ENCODE results near the gene DOHH. TPM values are rescaled to one million over a fixed set of nuclear protein-coding genes. Genes with fewer than 3 reads are reported as not detected.
A peak's percentile ranks its signal among the peaks of the same experiment; 100 is the strongest.

DOHH gene
- total RNA-seq, 1 experiment from 2014 or later = 51.4 TPM

DNA sequence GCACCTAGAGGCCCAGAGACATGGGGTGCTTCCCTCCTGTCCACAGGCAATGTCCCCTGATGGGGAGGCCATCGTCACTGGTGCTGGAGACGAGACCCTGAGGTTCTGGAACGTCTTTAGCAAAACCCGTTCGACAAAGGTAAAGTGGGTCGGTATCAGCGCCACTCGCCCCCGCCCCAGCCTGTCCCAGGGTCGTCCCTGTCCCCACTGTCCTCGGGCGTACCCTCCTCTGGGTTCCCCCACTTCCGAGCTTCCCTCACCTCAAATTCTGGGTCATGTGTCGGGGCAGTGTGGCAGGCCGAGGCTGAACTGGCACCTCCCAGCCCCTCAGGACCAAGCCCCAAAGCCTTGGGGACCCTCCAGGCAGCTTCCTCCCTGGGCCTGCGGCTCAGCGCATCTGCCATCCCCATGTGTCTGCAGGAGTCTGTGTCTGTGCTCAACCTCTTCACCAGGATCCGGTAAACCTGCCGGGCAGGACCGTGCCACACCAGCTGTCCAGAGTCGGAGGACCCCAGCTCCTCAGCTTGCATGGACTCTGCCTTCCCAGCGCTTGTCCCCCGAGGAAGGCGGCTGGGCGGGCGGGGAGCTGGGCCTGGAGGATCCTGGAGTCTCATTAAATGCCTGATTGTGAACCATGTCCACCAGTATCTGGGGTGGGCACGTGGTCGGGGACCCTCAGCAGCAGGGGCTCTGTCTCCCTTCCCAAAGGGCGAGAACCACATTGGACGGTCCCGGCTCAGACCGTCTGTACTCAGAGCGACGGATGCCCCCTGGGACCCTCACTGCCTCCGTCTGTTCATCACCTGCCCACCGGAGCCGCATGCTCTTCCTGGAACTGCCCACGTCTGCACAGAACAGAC, 34.1 kb upstream of the DOHH start:
- intact Hi-C loops (cut with micrococcal nuclease) = no loop called here
- Histone ChIP-seq H3K4me1 (ENCODE audit: insufficient read depth, low read length) (no peaks in the 10 kb centered on the region), H3K79me2 (ENCODE audit: low read length) (no peaks in the 10 kb centered on the region), H4K20me1 (ENCODE audit: low read length) (no peaks in the 10 kb centered on the region), H3K4me2 (ENCODE audit: low read length) (no peak overlapping the region), H3K27ac (ENCODE audit: low read length) (no peak overlapping the region), H3K9me2 (replicated peaks; ENCODE audit: low read length) (no peaks in the 10 kb centered on the region), H3F3A (ENCODE audit: low read length, unreplicated experiment) (no peaks in the 10 kb centered on the region), H2AFZ (ENCODE audit: low read length) (no peak overlapping the region), H3K9me3 (ENCODE audit: low read length) (no peaks in the 10 kb centered on the region), H3K27me3 (ENCODE audit: low read length) (no peaks in the 10 kb centered on the region), H3K9ac (ENCODE audit: low read length) (no peak overlapping the region), H3K36me3 (ENCODE audit: low read depth, low read length) (no peaks in the 10 kb centered on the region), H3K4me3 (ENCODE audit: low read length) (no peak overlapping the region)
- no peak for DNase-seq
- no peak for ATAC-seq
- POLR2A ChIA-PET (ENCODE audit: unreplicated experiment) = no interaction called here
- TSS peak; percentile 16 for BruUV-seq (replicated peaks)
- CTCF ChIA-PET = no interaction called here
- TF ChIP-seq EZH2phosphoT487 (IDR thresholded peaks at IDR 0.05; ENCODE audit: borderline replicate concordance, low read length) = no peak
- no peak for TF ChIP-seq EZH2 (IDR thresholded peaks at IDR 0.05; ENCODE audit: low read length, unreplicated experiment)
- TF ChIP-seq, protein P1, sequence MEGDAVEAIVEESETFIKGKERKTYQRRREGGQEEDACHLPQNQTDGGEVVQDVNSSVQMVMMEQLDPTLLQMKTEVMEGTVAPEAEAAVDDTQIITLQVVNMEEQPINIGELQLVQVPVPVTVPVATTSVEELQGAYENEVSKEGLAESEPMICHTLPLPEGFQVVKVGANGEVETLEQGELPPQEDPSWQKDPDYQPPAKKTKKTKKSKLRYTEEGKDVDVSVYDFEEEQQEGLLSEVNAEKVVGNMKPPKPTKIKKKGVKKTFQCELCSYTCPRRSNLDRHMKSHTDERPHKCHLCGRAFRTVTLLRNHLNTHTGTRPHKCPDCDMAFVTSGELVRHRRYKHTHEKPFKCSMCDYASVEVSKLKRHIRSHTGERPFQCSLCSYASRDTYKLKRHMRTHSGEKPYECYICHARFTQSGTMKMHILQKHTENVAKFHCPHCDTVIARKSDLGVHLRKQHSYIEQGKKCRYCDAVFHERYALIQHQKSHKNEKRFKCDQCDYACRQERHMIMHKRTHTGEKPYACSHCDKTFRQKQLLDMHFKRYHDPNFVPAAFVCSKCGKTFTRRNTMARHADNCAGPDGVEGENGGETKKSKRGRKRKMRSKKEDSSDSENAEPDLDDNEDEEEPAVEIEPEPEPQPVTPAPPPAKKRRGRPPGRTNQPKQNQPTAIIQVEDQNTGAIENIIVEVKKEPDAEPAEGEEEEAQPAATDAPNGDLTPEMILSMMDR (conservative IDR thresholded peaks at IDR 0.05; ENCODE audit: low read depth, low read length) = no peak

DNA sequence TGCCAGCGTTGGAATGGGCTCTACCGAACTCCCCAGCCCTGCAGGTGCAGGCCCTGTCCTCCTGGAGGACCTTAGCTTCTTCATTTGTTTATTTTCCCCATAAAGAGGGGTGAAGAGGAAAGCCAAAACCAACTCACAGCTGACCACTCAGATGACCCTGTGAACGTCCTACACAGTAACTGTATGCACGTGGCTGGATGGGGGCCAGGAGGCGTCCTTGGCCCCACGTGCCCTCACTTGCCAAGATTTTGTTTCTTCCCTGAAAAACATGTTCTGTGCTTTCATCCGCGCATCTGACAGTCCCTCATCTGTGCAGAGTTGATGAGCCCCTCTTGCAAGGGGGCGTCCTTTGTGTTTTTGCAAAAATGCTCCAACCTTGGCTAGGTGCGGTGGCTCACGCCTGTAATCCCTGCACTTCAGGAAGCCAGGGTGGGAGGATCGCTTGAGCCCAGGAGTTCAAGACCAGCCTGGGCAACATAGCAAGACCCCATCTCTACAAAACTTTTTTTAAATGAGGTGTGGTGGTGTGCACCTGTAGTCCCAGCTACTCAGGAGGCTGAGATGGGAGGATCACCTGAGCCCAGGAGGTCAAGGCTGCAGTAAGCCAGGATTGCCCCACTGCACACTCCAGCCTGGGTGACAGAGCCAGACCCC, 33.2 kb upstream of the DOHH start:
- Histone ChIP-seq H3K4me3 (ENCODE audit: low read length) (no peak overlapping the region), H2AFZ (ENCODE audit: low read length) (no peak overlapping the region), H3K4me1 (ENCODE audit: insufficient read depth, low read length) (no peaks in the 10 kb centered on the region), H3K4me2 (ENCODE audit: low read length) (no peak overlapping the region), H3K27ac (ENCODE audit: low read length) (no peak overlapping the region), H3K27me3 (ENCODE audit: low read length) (no peaks in the 10 kb centered on the region), H4K20me1 (ENCODE audit: low read length) (no peaks in the 10 kb centered on the region), H3K79me2 (ENCODE audit: low read length) (no peaks in the 10 kb centered on the region), H3K9ac (ENCODE audit: low read length) (no peak overlapping the region), H3K9me2 (replicated peaks; ENCODE audit: low read length) (no peaks in the 10 kb centered on the region), H3K9me3 (ENCODE audit: low read length) (no peaks in the 10 kb centered on the region), H3F3A (ENCODE audit: low read length, unreplicated experiment) (no peaks in the 10 kb centered on the region), H3K36me3 (ENCODE audit: low read depth, low read length) (no peaks in the 10 kb centered on the region)
- ChIA-PET CTCF (no interaction called here), POLR2A (ENCODE audit: unreplicated experiment) (no interaction called here)
- no TSS peak for BruUV-seq (replicated peaks)
- DNase-seq (no peak), ATAC-seq (no peak)
- intact Hi-C loops (cut with micrococcal nuclease) = no loop called here
- TF ChIP-seq EZH2phosphoT487 (IDR thresholded peaks at IDR 0.05; ENCODE audit: borderline replicate concordance, low read length) = no peak
- TF ChIP-seq EZH2 (IDR thresholded peaks at IDR 0.05; ENCODE audit: low read length, unreplicated experiment) = no peak
- TF ChIP-seq, protein P1 (conservative IDR thresholded peaks at IDR 0.05; ENCODE audit: low read depth, low read length) = no peak

DNA sequence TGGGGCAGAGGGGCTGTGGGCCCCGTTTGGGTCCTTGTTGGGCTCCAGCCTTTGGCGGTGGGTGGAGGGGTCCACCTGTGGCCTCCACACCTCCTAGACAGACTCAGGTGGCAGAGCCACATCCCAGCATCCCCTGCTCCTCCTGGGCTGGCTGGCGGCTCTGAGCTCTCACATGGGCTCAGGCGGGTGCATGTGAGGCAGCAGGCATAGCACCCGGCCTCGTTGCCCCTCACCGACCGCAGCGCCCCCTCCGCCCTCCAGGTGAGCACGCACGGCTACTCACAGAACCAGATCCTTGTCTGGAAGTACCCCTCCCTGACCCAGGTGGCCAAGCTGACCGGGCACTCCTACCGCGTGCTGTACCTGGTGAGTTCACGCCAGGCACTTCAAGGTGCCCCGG, 32.6 kb upstream of the DOHH start:
- H3K4me2 ChIP-seq (ENCODE audit: low read length) = no peak overlapping the region
- BruUV-seq (replicated peaks) = no TSS peak
- H3K9me2 ChIP-seq (replicated peaks; ENCODE audit: low read length) = no peaks in the 10 kb centered on the region
- intact Hi-C loops (cut with micrococcal nuclease) = no loop called here
- no peak overlapping the region for H3K9ac ChIP-seq (ENCODE audit: low read length)
- no peak overlapping the region for H3K27ac ChIP-seq (ENCODE audit: low read length)
- ATAC-seq = no peak
- no peaks in the 10 kb centered on the region for H3F3A ChIP-seq (ENCODE audit: low read length, unreplicated experiment)
- no peaks in the 10 kb centered on the region for H3K9me3 ChIP-seq (ENCODE audit: low read length)
- H3K27me3 ChIP-seq (ENCODE audit: low read length) = no peaks in the 10 kb centered on the region
- no peaks in the 10 kb centered on the region for H3K79me2 ChIP-seq (ENCODE audit: low read length)
- POLR2A ChIA-PET (ENCODE audit: unreplicated experiment) = no interaction called here
- no peaks in the 10 kb centered on the region for H3K4me1 ChIP-seq (ENCODE audit: insufficient read depth, low read length)
- no peaks in the 10 kb centered on the region for H4K20me1 ChIP-seq (ENCODE audit: low read length)
- no peak overlapping the region for H2AFZ ChIP-seq (ENCODE audit: low read length)
- no peak for DNase-seq
- no peak overlapping the region for H3K4me3 ChIP-seq (ENCODE audit: low read length)
- CTCF ChIA-PET = no interaction called here
- TF ChIP-seq, protein P1 (conservative IDR thresholded peaks at IDR 0.05; ENCODE audit: low read depth, low read length) = no peak
- TF ChIP-seq EZH2 (IDR thresholded peaks at IDR 0.05; ENCODE audit: low read length, unreplicated experiment) (no peak), EZH2phosphoT487 (IDR thresholded peaks at IDR 0.05; ENCODE audit: borderline replicate concordance, low read length) (no peak)
- H3K36me3 ChIP-seq (ENCODE audit: low read depth, low read length) = no peaks in the 10 kb centered on the region

All from PC-3 (cell line).